HG03378 (cell line): ENCODE results near the gene CS.

Source experiments
- ATAC-seq: cut with Tn5 transposase; IDR thresholded peaks from one replicate; pipeline ENCODE4 v1.9.1; 2021; ENCODE audit warnings: mild to moderate bottlenecking, moderate library complexity; ENCODE audit not compliant: unreplicated experiment

Gene CS

GRCh38 chr12:56221757-56222530 lies 78.2 kb downstream of the CS start, which contains the start of gene RNF41:
RNF41 (minus strand) TSS chr12:56221922; CDS start chr12:56214047, 7,875 bp downstream.
- peak; percentile 74 for ATAC-seq
